SIG-M5 treated with dmso at 0.1 percent for 504 hours (cell line): ENCODE measurements around the gene LDLRAD4.
"Not testable (repeated sequence)": the region's sequence is repeated elsewhere in the genome, so short reads cannot be mapped to it uniquely, and the experiment has no call there.

Experiments used
- DNase-seq: peaks from one replicate; lab custom pipeline; 2025; ENCODE audit not compliant: unreplicated experiment; lab: John Stamatoyannopoulos, UW

LDLRAD4 gene

GRCh38 chr18:13640266-13640860 lies 421.8 kb downstream of the LDLRAD4 start:
- DNase-seq, result no peak

DNA sequence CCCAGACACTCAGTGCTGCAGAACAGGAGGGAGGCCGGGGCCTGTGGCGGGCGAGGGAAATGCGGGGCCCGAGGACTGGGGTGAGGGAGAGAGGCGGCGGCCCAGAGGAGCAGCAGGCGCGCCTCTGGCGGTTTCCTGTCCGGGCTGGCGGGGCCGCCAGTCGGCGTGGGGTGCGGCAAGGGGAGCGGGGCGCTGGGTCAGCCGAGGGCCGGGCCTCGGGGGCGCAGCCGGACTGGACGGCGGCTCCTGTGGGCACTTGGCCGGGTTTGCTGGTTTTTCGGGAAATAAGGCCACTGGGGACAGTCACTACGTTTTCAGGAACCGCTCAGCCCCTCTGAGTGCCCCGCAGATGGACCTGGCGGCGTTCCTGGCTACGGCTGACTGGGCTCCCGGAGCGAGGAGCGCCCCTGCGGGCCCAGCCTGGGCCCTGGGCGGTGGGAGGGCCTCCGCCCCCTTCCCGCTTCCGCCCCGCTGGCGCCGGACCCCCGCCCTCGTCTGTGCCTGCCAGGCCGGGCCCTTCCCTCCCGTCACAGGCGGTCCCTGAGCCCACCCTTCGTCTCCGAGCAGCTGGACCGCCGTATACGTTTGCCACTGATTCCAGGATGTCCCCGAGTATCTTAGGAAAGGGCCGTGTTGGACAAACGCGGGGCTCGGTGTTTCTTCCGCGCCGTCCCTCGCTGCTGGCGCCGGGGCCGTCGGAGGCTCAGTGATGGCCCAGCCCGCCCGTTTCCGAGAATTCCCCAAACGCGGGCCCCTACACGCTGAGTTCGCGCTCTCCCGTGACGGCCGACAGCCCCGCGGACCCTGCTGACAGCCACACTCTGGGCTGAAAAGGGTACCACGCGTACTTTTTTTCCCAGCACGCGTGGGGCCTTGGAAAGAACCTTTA lies 423.2 kb downstream of the LDLRAD4 start:
- DNase-seq, result no peak

DNA sequence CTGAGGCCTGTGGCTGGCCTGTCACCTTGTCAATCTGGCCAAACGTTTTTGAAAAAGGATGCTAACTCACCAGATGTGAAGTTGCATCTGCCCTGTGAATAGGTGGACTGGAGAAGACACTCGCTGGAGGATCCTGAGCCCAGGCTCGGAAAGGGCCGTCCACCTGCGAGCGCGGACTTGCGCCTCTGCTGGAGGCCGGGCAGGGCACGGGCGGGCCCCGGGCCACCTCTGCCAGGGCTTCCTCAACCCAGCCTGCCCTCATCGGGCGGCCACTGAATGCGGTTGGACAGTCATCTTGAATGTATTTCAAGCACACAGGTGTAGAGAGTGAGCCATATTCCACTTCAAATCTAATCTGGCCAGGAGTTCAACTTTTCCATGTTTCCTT lies 423.9 kb downstream of the LDLRAD4 start:
- no peak for DNase-seq

- DNase-seq, result no peak
Measured at GRCh38 chr18:13643261-13643751, 424.7 kb downstream of the LDLRAD4 start.

GRCh38 chr18:13645093-13645492 lies 426.5 kb downstream of the LDLRAD4 start:
- DNase-seq, result no peak

DNA sequence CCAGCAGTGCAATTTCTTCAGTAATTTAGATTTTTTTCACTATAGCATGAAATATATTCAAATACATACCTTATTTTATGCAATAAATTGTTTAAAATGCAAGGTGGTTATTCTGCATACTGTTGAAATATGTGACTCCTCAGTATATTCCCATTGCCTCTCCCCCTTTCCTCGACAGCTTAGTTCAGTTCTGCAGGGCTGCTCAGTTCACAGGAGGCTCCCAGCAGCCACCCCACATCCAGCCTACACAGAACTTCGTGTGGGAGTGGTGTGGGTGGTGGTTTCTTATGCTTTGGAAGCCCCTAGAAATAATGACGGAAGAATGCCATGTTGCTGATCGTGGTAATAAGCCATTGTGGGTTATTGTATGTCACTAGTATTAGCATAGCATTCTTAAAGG lies 428.1 kb downstream of the LDLRAD4 start:
- DNase-seq, result no peak

DNA sequence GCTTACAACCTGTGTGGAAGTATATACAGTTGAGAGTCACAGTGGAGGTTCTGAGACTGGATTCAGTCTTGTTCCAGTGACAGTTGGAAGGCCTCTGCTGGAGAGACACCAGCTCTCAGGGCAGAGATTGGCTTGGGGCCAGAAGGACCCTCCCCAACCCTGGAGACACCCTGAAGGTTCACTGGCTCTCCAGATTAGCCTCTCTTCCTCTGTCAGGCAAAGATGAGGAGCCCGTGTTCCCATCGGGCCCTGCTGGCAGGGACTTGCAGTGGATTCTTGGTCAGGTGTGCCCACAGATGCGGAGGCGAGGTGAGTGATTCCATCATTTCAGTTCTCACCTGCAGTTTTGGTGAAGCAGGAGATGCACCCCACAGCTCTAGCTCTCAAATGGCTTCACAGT lies 429.2 kb downstream of the LDLRAD4 start:
- no peak for DNase-seq

DNA sequence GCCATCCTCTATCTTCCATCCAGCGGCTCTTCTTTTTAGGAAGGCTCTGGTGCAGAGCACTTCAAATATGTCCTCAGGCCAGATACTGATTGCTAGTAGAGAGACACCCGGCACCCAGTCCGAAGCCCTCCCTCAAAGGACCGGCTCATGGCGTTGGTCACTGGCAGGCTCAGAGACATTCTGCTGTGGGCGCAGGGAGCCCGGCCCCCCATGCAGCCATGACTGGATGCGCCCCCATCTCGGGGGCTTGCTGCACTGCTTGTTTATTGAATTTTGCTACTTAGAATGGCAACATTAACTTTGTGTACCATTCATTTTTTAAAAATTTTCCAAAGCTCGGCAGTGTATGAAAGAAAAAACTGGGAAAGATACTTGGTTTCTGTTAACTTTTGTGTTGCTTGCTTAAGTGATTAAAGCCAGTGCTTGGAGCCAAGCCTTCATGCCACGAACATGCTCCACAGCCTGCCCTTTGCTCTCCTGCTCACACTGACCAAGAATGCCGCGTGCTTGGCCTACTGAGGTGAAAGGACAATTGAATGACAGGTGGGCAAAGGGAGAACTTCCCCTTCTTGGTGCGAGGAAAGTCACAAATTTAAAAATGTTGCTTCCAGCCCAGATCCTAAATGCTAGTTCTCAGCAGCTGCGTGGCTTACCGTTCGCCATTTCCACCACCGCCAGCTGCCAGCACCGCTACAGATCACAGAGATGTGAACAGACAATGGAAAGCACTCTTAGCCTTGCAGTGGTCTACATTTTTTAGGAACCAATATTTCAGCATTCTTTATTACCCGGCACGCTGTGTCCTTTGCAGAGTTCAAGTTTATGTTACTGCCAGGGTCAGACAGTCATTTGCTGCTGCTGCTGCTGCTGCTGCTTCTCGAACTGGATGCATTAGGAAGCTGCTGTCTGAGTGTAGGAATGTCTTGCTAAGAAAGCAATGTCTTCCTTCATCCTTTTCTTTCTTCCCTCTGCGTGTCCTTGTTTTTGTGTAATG lies 431.1 kb downstream of the LDLRAD4 start:
- no peak for DNase-seq

DNA sequence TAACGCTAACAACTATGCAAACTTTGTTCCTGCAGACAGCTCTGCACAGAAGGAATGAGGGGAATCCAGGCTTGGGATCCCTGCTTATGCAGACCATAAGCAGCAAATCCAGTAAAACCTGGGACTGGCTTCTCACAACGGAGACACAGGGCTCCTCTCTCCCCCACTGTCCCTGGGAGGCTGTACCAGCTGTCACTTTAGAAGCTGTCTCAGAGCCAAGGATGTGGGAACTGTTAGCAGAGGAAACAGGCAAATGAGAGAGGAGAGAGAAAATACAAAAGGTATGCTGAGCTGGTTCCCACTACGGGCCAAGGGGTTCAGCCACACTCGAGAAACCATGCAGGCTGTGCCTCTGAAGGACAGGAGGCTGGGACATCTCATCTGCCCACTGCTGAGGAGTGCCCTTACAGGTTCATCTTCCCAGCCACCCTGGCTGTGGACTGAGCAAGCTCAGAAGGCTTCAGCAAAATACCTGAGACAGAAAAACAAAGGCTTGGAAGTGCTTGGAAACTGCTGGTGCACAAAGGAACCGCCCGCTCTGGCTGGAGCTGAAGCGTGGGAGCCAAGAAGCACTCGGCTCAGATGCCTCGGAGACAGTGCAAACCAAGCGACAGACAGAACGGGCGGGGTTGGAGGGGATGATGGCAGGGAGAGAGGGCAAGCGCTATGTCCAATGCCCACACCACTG lies 435.3 kb downstream of the LDLRAD4 start:
- no peak for DNase-seq

GRCh38 chr18:13657974-13658373 lies 439.4 kb downstream of the LDLRAD4 start:
- no peak for DNase-seq

DNA sequence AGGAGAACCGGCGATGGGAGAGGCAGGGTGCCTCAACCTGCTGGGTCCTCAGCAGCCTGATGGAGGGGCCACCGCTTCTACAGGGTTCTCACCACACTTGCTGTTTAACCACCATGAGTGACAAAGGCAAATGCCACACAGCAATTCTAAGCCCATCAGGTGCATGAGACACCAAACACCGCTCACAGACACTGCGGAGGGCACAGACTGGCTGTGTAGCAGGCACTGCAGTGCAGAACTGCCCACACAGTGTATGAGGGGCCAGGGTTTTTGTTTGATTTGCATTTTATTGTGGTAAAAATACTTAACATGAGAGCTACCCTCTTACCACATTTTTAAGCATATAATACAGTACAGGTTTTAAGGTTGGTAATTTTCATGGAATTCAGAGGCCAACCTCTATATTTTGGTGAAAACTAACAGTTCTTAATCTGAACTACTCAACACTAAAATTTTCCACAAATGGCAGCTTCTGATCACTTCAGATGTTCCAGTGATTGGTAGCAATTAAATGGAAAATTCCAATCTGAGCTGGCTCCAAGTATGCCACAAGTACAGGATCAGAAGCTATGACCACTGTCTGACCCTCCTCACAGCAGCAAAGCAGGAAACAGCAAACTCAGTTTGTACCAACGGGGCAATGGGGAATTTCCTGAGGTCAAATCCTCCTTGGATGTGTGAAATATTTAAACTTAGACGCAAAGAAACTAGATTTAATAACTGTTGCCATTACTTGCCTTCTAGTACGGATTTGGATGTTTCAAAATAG lies 440.1 kb downstream of the LDLRAD4 start:
- DNase-seq, result no peak

DNA sequence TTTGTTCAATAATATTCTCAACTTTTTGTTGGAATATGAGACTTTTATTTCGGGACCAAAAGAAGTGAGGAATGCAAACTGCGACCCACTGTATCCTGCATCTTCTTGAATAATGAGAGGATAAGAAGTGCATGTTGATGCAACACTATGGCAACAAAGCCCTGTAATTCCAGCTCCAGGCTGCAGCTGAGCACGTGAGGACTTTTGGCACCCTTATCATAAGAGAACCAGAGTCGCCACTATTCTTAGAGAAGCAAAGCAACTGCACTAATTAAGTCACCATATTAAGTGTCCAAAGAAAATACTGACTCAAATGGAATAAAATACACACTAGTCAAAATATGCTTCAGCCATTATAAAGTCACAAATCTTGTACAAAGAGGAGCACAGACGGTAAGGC lies 441.9 kb downstream of the LDLRAD4 start:
- DNase-seq, result no peak

DNA sequence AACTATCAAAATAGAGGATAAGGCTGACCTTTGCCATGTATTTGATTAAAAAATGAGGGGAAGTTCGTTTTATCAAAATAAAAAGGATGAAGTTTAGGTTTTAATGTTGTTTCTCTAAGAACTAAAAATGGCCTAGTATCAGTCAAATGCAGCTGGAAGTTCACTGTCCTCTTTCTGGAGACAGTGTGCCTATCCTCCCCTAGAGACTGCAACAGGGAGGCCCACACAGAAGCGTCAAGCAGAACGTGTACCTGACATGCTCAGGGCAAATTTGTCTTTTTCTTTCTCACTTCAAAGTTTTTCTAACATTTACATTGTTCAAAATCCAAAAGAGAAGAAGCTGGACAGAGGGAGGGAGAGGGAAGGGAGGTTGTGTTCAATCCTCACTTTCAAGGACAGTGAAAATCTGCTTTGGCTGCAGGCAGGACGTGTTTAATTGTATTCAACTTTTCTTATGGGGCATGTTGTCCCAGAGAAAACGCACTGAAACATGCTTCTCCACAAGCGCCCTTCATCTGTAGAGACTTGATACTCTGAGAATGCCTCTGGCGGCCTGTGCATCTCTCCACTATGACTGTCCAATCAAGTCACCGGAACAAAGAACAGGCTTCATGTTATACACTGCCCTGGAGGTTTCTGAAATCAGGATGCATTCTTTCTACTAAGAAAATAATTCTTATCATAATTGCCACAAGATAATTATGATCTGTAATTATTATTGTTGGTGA lies 442.7 kb downstream of the LDLRAD4 start:
- no peak for DNase-seq

GRCh38 chr18:13661779-13662256 lies 443.3 kb downstream of the LDLRAD4 start:
- no peak for DNase-seq

DNA sequence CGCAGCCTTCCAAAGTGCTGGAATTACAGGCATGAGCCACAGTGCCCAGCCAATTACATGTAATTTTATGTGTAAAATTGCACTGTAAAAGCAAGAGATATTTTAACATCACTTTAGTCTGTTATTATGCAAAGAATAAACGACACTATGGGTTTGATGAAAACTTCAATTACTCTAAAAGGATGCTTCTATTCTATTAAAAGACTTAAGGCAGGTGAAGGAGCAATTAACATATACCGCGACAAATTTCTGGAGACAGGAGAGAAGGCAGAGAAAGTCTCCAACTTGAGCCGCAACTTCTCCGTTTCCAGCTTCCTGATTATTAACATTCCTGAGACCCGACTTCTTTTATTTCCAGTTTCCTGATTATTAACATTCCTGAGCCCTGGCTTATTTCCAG lies 454.1 kb downstream of the LDLRAD4 start:
- DNase-seq, result no peak

DNA sequence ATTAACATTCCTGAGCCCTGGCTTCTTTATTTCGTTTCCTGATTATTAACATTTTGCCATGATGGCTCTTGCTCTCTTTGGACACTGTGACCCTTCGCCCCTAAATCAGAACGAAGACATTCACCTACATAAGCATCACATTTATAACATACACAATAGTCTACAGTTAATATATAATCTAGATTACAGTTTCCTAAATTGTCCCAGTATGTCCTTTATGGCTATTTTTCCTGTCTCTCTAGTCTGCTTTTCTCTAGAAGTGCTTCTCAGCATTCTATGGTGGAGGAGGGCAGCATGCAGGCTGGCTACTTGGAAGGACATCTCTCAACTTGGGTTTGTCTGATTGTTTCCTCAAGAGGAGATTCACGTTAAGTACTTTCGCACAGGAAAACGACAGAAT lies 457.9 kb downstream of the LDLRAD4 start:
- DNase-seq, result no peak

- DNase-seq, result not testable (repeated sequence)
Measured at GRCh38 chr18:13677350-13677749, 458.8 kb downstream of the LDLRAD4 start.

- peak; percentile 5 for DNase-seq
Measured at GRCh38 chr18:13680612-13681011, 462.1 kb downstream of the LDLRAD4 start.

DNA sequence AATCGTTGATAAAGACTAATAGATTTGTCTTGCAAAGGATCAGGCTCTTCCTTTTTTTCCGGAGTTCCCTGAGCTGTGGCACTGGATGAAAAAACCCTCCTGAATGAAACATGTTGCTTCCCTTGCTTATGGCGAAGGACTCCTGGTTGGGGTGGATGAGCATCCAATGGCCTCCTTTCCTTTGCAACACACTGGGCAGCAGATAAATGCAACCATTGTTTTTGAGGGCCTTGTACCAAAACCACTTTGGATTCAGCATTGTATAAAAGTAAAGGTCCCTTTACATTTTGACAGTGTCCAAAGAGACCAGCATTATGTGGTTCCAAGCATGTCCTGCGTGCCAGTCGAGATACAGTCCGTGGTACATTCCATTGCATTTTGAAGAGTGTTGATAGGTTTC lies 463.1 kb downstream of the LDLRAD4 start:
- no peak for DNase-seq
